PC-9 (cell line): ENCODE measurements around the gene SLC12A4.

Experiments used
- EZH2 ChIP-seq: fragments of 200-600 bp; sonication (generic); IDR thresholded peaks from 2 replicates; pipeline ENCODE4 v1.8.0; 2017; ENCODE audit warnings: antibody characterized with exemption, low read depth
- TF ChIP-seq, protein P1 (sequence below): fragments of 200-600 bp; sonication (generic); conservative IDR thresholded peaks from 2 replicates; pipeline ENCODE4 v1.6.1; 2017; ENCODE audit warnings: mixed run types, antibody characterized with exemption, mild to moderate bottlenecking, moderate library complexity

DNA sequence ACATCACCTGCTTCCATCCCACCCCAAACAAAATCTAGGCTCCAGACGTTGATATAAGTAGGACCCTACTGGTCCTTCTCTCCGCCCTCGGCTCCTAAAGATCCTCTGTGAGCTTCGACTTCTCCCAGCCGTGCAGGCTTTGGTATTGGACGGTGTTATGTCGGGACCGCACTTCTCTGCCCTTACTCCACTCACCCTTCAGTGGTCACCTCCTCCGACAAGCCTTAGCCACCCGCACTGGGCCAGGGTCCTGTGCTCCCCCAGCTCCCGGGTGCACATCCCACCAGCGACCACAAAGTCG is 33.4 kb downstream of the SLC12A4 start:
- TF ChIP-seq, protein P1, sequence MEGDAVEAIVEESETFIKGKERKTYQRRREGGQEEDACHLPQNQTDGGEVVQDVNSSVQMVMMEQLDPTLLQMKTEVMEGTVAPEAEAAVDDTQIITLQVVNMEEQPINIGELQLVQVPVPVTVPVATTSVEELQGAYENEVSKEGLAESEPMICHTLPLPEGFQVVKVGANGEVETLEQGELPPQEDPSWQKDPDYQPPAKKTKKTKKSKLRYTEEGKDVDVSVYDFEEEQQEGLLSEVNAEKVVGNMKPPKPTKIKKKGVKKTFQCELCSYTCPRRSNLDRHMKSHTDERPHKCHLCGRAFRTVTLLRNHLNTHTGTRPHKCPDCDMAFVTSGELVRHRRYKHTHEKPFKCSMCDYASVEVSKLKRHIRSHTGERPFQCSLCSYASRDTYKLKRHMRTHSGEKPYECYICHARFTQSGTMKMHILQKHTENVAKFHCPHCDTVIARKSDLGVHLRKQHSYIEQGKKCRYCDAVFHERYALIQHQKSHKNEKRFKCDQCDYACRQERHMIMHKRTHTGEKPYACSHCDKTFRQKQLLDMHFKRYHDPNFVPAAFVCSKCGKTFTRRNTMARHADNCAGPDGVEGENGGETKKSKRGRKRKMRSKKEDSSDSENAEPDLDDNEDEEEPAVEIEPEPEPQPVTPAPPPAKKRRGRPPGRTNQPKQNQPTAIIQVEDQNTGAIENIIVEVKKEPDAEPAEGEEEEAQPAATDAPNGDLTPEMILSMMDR = no peak
- no peak for TF ChIP-seq EZH2
